Measurements from ENCODE around the gene OGFR.

OGFR gene

DNA sequence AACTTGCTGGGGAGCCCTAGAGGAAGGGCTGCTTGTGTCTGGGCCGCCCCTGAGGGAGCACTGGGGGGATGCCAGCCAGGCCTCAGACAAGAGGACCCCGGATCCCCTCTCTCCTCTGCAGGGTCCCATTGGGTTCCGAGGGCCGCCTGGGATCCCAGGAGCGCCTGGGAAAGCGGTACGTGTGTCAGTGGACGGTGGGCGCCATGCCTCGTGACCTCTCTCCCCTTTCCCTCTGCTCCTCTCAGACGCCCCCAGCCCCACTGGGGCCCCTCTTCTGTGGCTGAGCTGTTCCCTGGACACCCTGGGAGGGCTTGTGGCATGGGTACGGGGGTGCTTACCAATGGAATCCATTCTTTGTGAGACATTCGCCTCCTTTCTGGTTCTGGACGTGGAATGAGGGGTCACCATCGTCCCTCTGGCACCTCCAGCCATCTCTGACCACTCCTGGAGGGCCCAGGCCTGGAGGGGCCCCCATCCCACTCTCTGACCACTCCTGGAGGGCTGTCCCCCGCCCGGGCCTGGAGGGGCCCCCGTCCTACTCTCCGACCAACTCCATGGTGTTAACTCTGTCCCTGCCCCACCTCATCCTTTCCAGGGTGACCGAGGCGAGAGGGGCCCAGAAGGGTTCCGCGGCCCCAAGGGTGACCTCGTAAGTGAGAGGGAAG, 22.1 kb downstream of the OGFR start:
- ATAC-seq, result no peak
- TF ChIP-seq ZNF8 (CRISPR knock-in tag; IDR thresholded peaks at IDR 0.05) (no peak), ARNTL (CRISPR knock-in tag; IDR thresholded peaks at IDR 0.05; ENCODE audit: borderline replicate concordance, low read depth) (no peak)
- TF ChIP-seq, protein P1, sequence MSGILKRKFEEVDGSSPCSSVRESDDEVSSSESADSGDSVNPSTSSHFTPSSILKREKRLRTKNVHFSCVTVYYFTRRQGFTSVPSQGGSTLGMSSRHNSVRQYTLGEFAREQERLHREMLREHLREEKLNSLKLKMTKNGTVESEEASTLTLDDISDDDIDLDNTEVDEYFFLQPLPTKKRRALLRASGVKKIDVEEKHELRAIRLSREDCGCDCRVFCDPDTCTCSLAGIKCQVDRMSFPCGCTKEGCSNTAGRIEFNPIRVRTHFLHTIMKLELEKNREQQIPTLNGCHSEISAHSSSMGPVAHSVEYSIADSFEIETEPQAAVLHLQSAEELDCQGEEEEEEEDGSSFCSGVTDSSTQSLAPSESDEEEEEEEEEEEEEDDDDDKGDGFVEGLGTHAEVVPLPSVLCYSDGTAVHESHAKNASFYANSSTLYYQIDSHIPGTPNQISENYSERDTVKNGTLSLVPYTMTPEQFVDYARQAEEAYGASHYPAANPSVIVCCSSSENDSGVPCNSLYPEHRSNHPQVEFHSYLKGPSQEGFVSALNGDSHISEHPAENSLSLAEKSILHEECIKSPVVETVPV (CRISPR knock-in tag; IDR thresholded peaks at IDR 0.05), result no peak

DNA sequence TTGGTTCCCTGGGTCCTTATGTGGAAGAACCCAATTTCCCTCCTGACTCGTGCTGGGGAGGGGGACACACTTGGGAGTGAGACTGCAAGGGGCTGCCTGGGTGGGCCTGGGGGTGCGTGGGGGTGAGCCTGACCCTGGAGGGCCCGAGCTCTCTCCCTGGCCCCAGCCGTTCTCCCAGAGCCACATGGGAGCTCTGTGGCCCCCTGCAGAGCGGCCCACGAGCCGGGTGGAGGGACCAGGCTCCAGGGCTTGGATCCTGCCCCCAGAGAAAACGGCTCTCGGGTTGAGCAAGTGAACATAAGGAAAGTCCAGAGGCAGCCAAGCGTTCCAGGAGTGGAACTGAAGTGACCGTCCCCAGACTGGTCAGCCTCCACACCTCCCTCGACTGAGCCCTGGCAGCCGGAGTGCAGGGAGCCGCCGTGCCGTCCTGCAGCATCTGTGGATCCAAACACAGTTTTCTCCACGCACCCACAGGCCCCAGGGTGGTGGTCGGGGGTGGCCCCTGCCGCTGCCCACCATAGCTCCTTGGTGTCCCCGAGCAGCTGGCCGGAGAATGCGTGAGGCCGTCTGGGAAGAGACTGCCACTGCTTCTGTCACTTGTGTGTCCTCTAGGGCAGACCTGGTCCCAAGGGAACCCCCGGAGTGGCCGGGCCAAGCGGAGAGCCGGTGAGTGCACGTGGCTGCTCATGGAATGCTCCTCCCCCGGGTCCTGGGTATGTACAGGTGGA, 22.8 kb downstream of the OGFR start:
- no peak for TF ChIP-seq PPARA (CRISPR knock-in tag; IDR thresholded peaks at IDR 0.05; ENCODE audit: borderline replicate concordance)
- TF ChIP-seq CSDC2 (CRISPR knock-in tag; IDR thresholded peaks at IDR 0.05), result no peak
- no peak for TF ChIP-seq ZNF565 (CRISPR knock-in tag; conservative IDR thresholded peaks at IDR 0.05; ENCODE audit: low read depth)
- no peak for TF ChIP-seq SNAI2 (CRISPR knock-in tag; IDR thresholded peaks at IDR 0.05)
- no peak for TF ChIP-seq ZC3H10 (CRISPR knock-in tag; IDR thresholded peaks at IDR 0.05)
- TF ChIP-seq GLIS3 (CRISPR knock-in tag; IDR thresholded peaks at IDR 0.05), result no peak
- no peak for TF ChIP-seq ZFP30 (CRISPR knock-in tag; IDR thresholded peaks at IDR 0.05)
- no peak for ATAC-seq

DNA sequence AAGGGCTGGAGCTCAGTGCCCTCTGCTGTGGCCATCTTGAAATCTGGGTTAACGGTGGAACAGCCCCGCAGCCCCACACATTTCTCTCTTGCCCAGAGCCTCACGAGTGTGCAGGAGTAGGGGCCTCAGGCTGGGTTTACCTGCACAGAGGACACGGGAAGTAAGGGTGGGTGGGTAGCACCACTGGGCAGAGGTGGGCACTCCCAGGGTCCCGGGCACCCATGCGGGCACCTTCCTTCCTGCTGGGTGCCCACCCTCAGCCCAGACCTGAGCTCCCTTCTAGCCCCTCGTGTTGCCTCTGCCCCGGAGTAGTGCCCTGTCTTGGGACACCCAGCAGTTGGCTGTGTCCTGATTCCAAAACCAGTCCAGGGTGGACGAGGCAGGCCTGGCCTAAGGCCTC, 23.4 kb downstream of the OGFR start:
- TF ChIP-seq ZC3H10 (CRISPR knock-in tag; IDR thresholded peaks at IDR 0.05) (no peak), TCF4 (CRISPR knock-in tag; IDR thresholded peaks at IDR 0.05; ENCODE audit: borderline replicate concordance) (no peak), PPARA (CRISPR knock-in tag; IDR thresholded peaks at IDR 0.05; ENCODE audit: borderline replicate concordance) (no peak), BACH2 (CRISPR knock-in tag; IDR thresholded peaks at IDR 0.05; ENCODE audit: borderline replicate concordance) (no peak), ARNTL (CRISPR knock-in tag; IDR thresholded peaks at IDR 0.05; ENCODE audit: borderline replicate concordance, low read depth) (no peak), TOX (CRISPR knock-in tag; IDR thresholded peaks at IDR 0.05; ENCODE audit: borderline replicate concordance) (no peak), ISL1 (CRISPR knock-in tag; IDR thresholded peaks at IDR 0.05) (no peak), ZFP3 (CRISPR knock-in tag; IDR thresholded peaks at IDR 0.05) (no peak), ZNF70 (CRISPR knock-in tag; IDR thresholded peaks at IDR 0.05) (no peak), ESRRG (CRISPR knock-in tag; IDR thresholded peaks at IDR 0.05) (no peak)
- TF ChIP-seq, protein P2, sequence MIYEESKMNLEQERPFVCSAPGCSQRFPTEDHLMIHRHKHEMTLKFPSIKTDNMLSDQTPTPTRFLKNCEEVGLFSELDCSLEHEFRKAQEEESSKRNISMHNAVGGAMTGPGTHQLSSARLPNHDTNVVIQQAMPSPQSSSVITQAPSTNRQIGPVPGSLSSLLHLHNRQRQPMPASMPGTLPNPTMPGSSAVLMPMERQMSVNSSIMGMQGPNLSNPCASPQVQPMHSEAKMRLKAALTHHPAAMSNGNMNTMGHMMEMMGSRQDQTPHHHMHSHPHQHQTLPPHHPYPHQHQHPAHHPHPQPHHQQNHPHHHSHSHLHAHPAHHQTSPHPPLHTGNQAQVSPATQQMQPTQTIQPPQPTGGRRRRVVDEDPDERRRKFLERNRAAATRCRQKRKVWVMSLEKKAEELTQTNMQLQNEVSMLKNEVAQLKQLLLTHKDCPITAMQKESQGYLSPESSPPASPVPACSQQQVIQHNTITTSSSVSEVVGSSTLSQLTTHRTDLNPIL (CRISPR knock-in tag; IDR thresholded peaks at IDR 0.05; ENCODE audit: low read depth), result no peak
- TF ChIP-seq, protein P3, sequence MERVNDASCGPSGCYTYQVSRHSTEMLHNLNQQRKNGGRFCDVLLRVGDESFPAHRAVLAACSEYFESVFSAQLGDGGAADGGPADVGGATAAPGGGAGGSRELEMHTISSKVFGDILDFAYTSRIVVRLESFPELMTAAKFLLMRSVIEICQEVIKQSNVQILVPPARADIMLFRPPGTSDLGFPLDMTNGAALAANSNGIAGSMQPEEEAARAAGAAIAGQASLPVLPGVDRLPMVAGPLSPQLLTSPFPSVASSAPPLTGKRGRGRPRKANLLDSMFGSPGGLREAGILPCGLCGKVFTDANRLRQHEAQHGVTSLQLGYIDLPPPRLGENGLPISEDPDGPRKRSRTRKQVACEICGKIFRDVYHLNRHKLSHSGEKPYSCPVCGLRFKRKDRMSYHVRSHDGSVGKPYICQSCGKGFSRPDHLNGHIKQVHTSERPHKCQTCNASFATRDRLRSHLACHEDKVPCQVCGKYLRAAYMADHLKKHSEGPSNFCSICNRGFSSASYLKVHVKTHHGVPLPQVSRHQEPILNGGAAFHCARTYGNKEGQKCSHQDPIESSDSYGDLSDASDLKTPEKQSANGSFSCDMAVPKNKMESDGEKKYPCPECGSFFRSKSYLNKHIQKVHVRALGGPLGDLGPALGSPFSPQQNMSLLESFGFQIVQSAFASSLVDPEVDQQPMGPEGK (CRISPR knock-in tag; IDR thresholded peaks at IDR 0.05; ENCODE audit: borderline replicate concordance), result no peak
- TF ChIP-seq, protein P1 (CRISPR knock-in tag; IDR thresholded peaks at IDR 0.05), result no peak
- TF ChIP-seq, protein P4, sequence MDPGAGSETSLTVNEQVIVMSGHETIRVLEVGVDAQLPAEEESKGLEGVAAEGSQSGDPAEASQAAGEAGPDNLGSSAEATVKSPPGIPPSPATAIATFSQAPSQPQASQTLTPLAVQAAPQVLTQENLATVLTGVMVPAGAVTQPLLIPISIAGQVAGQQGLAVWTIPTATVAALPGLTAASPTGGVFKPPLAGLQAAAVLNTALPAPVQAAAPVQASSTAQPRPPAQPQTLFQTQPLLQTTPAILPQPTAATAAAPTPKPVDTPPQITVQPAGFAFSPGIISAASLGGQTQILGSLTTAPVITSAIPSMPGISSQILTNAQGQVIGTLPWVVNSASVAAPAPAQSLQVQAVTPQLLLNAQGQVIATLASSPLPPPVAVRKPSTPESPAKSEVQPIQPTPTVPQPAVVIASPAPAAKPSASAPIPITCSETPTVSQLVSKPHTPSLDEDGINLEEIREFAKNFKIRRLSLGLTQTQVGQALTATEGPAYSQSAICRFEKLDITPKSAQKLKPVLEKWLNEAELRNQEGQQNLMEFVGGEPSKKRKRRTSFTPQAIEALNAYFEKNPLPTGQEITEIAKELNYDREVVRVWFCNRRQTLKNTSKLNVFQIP (CRISPR knock-in tag; IDR thresholded peaks at IDR 0.05; ENCODE audit: borderline replicate concordance, low read depth), result no peak
- ATAC-seq, result no peak

Data from SK-N-SH treated with all-trans-retinoic acid at 6 μM for 48 hours (cell line).